GM12874 (cell line): Measurements from ENCODE around the gene IER3.

ENCODE experiments used
- CTCF ChIP-seq: IDR thresholded peaks from 2 replicates; pipeline ENCODE4 v1.5.1; 2011; ENCODE audit warnings: low read depth, mild to moderate bottlenecking, control low read depth, low read length, moderate library complexity; ENCODE audit not compliant: insufficient read depth

IER3 gene

GRCh38 chr6:30759575-30760239, 15.4 kb upstream of the IER3 start:
- TF ChIP-seq CTCF = no peak

- TF ChIP-seq CTCF = no peak
Measured at GRCh38 chr6:30757261-30757904, 13.0 kb upstream of the IER3 start.

- no peak for TF ChIP-seq CTCF
Measured at GRCh38 chr6:30754631-30755030, 10.3 kb upstream of the IER3 start.

GRCh38 chr6:30752157-30752927, 8.0 kb upstream of the IER3 start:
- TF ChIP-seq CTCF = no peak

- no peak for TF ChIP-seq CTCF
Measured at GRCh38 chr6:30750379-30750668, 6.0 kb upstream of the IER3 start.

GRCh38 chr6:30749554-30750378, 5.4 kb upstream of the IER3 start:
- TF ChIP-seq CTCF = no peak

GRCh38 chr6:30748851-30749540, 4.6 kb upstream of the IER3 start:
- no peak for TF ChIP-seq CTCF
